GM21423 (cell line): Measurements from ENCODE around the gene DCST1.

Source experiments
- ATAC-seq: cut with Tn5 transposase; IDR thresholded peaks from one replicate; pipeline ENCODE4 v1.9.1; 2021; ENCODE audit warnings: mild to moderate bottlenecking, moderate library complexity; ENCODE audit not compliant: unreplicated experiment

The DCST1 gene

GRCh38 chr1:155084722-155085503, 51.3 kb downstream of the DCST1 start:
- peak; percentile 68 for ATAC-seq

DNA sequence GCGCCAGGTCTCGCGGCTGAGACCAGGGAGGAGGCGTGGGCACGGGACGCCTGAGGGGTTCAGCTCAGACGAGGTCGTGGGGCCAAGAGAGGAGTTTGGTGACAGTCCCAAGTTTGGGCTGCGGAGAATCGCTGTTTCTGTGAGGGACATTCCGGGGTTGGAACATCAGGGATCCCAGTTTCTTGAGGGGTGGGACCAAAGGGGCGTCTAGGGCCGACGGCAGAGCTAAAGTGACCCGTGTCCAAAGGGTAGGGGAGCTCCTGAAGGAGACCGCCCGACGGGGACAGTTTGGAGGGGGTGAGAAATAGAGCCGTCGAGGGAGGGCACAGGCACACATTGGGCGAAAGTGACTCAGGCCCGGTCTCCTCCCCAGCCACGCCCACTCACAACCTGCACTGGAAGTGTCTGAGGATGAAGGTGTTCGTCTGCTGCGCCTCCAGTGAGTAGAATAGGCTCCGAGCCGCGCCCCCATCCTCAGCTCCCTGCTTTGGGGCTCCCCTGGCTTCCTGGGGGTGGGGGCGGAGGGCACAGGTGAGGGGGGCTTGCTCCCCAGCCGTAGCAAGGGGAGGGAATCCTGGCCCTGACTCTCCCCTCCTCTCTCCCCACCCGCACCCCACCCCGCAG, 52.0 kb downstream of the DCST1 start:
- ATAC-seq, result no peak

DNA sequence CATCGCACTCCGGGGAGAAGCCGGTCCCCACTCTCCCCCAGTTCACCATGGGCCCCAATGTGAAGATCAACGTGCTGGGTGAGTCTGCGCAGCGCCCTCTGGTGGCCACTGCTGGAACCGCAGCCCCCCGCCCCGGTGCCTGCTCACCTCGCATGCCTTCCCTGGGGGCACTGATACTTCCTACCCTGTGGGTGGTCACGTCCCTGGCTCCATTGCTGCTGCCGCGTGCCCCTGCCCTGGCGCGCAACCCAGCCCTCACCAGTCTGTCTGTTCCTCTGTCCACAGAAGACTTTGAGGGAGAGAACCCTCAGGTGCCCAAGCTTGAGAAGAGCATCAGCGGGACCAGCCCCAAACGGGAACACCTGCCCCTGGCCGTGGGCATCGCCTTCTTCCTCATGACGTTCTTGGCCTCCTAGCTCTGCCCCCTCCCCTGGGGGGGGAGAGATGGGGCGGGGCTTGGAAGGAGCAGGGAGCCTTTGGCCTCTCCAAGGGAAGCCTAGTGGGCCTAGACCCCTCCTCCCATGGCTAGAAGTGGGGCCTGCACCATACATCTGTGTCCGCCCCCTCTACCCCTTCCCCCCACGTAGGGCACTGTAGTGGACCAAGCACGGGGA, 52.6 kb downstream of the DCST1 start:
- ATAC-seq, result no peak

DNA sequence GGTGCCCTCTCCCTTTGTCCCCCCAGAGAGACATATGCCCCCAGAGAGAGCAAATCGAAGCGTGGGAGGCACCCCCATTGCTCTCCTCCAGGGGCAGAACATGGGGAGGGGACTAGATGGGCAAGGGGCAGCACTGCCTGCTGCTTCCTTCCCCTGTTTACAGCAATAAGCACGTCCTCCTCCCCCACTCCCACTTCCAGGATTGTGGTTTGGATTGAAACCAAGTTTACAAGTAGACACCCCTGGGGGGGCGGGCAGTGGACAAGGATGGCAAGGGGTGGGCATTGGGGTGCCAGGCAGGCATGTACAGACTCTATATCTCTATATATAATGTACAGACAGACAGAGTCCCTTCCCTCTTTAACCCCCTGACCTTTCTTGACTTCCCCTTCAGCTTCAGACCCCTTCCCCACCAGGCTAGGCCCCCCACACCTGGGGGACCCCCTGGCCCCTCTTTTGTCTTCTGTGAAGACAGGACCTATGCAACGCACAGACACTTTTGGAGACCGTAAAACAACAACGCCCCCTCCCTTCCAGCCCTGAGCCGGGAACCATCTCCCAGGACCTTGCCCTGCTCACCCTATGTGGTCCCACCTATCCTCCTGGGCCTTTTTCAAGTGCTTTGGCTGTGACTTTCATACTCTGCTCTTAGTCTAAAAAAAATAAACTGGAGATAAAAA, 53.4 kb downstream of the DCST1 start:
- no peak for ATAC-seq

- ATAC-seq, result no peak
Observed at GRCh38 chr1:155091071-155092051, 57.7 kb downstream of the DCST1 start.

- no peak for ATAC-seq
Observed at GRCh38 chr1:155092131-155092530, 58.5 kb downstream of the DCST1 start.

DNA sequence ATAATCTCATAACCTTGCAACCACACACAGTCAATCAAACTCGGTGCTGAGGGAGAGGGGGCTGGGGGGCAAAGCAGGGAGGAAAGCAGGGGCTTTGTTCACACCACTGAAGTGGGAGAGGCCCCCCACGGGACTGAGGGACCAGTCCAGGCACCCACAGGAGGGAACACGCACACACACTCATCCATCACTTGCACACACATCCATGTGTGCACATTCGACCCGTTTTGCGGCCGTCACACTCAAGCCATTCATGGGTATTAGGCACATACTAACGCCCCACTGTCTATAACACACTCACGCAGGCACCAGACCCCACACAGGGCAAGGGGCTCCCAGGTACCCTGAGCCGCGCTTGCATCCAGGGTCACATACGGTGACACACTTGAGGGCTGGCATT, 59.0 kb downstream of the DCST1 start:
- ATAC-seq, result no peak

DNA sequence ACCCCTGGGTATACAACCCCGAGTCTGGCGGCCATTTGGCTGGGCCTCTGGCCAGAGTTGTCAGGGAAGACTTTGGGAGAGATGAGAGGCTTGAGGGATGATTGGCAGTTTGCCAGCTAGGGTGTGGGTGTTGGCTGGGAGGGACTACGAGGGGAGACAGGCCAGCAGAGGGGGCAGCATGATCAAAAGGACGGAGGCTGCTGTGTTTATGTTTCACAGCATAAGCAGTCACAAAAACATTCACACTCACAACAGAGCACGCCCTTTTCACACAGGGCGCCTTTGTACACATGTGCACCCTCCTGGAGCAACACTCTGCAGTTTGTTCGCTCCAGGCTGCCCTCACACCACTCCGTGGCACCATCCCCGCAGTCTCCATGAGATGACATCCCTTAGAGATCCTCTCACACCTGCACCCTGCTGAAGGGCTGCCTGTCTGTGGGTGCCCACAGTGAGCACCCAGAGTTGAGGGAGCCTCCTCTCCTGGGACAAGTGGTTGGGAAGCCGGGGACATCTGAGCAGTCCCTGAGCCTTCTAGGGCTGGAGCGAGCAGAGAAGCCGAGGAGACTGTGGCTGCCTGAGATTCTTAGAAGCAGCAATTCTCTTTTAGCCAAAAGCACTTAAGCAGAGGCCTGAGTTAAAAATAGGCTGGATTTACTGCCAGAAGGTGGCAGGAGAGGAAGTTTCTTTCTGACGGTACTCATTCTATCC, 60.4 kb downstream of the DCST1 start:
- ATAC-seq, result no peak

DNA sequence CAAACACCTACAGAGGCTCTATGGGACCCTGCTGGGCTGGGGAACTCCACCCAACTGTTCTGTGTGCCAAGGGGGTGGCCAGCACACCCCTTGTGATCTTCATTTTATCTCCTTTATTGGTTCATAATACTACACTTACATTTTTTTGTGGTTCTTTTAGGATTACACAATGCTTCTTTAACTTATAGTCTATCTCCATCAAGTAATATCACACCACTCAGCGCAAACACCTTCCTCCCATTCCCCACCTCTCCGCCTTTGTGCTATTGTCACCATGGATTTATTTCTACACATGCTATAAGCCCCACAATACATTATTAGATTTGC, 61.0 kb downstream of the DCST1 start:
- no peak for ATAC-seq

DNA sequence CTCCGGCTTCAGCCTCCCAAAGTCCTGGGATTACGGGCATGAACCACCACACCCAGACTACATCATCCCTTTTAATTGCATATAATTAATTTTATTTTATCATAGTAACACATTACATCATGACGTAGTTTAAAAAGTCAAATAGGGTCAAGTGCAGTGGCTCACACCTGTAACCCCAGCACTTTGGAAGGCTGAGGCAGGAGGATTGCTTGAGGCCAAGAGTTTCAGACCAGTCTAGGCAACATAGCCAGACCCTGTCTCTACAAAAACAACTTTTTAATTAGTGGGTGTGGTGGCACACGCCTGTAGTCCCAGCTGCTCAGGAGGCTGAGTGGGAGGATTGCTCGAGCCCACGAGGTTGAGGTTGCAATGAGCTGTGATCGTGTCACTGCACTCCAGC, 65.7 kb downstream of the DCST1 start:
- ATAC-seq, result no peak
